ENCODE data around the gene EXOC6B. TPM values are rescaled to one million over a fixed set of nuclear protein-coding genes. Genes with fewer than 3 reads are reported as not detected.

The EXOC6B gene
- total and polyA plus RNA-seq, 9 of the 15 experiments (the other 6 are each of a cell fraction or from before 2014, with no cell fraction given) = 0.28 to 4.2 (median 2.0) TPM

GRCh38 chr2:72191441-72191840, 634.4 kb downstream of the EXOC6B start:
- Histone ChIP-seq H3K4me2 (ENCODE audit: insufficient read depth, low read length) (no peak overlapping the region), H3K9ac (ENCODE audit: insufficient read depth in 1 of 2, low read depth in 2 of 2, low read length in 2 of 2) (no peak overlapping the region), H3K79me2 (ENCODE audit: control insufficient read depth, insufficient read depth, low read length) (no peaks in the 10 kb centered on the region), H3K4me3 (no peak overlapping the region), H2AFZ (ENCODE audit: low read depth, low read length) (no peak overlapping the region), H3K9me1 (ENCODE audit: control insufficient read depth, insufficient read depth, low read length) (no peaks in the 10 kb centered on the region), H4K20me1 (replicated peaks; ENCODE audit: control insufficient read depth, insufficient read depth, low read length) (no peaks in the 10 kb centered on the region), H3K9me3 (replicated peaks; ENCODE audit: control insufficient read depth, insufficient read depth, low read depth, low read length) (no peaks in the 10 kb centered on the region), H3K27me3 (ENCODE audit: control insufficient read depth in 2 of 2, insufficient read depth in 2 of 2, low read length in 2 of 2) (no peaks in the 10 kb centered on the region), H3K4me1 (replicated peaks in 1 of 2; ENCODE audit: control insufficient read depth in 2 of 2, insufficient read depth in 2 of 2, low read length in 2 of 2) (no peaks in the 10 kb centered on the region), H3K36me3 (ENCODE audit: control insufficient read depth, insufficient read depth, low read length) (no peaks in the 10 kb centered on the region), H3K27ac (ENCODE audit: extremely low read depth, low read depth, low read length) (no peak overlapping the region)
- DNase-seq (ENCODE audit: extremely low read depth in 1 of 4, low spot score in 3 of 4) (no peak), ATAC-seq (no peak), FAIRE-seq (no peak)
- in situ Hi-C loops (cut with MboI) = no loop called here
- 0% methylated on average over 1 of the region's 1 CpG for WGBS (ENCODE audit: insufficient coverage, low coverage, missing lambda C conversion rate)
- CTCF ChIA-PET (ENCODE audit: low intra/inter-chr PET ratio) = no interaction called here
- BruUV-seq (replicated peaks) = no TSS peak
- TF ChIP-seq ZNF146 (CRISPR knock-in tag; IDR thresholded peaks at IDR 0.05; ENCODE audit: unreplicated experiment) (no peak), ZEB2 (IDR thresholded peaks at IDR 0.05) (no peak), NRF1 (conservative IDR thresholded peaks at IDR 0.05 in 1 of 2, IDR thresholded peaks at IDR 0.05 in 1 of 2) (no peak)
- intact Hi-C loops (cut with micrococcal nuclease) = no loop called here
- POLR2A ChIA-PET = no interaction called here

- DNase-seq (ENCODE audit: extremely low read depth in 1 of 4, low spot score in 3 of 4) (no peak), ATAC-seq (no peak), FAIRE-seq (no peak)
- H3K4me3 ChIP-seq = no peak overlapping the region
- no peaks in the 10 kb centered on the region for H4K20me1 ChIP-seq (replicated peaks; ENCODE audit: control insufficient read depth, insufficient read depth, low read length)
- no peaks in the 10 kb centered on the region for H3K9me3 ChIP-seq (replicated peaks; ENCODE audit: control insufficient read depth, insufficient read depth, low read depth, low read length)
- intact Hi-C loops (cut with micrococcal nuclease) = no loop called here
- H3K4me1 ChIP-seq (replicated peaks in 1 of 2; ENCODE audit: control insufficient read depth in 2 of 2, insufficient read depth in 2 of 2, low read length in 2 of 2) = no peaks in the 10 kb centered on the region
- H2AFZ ChIP-seq (ENCODE audit: low read depth, low read length) = no peak overlapping the region
- in situ Hi-C loops (cut with MboI) = no loop called here
- no peak overlapping the region for H3K4me2 ChIP-seq (ENCODE audit: insufficient read depth, low read length)
- TF ChIP-seq BRF1 (IDR thresholded peaks at IDR 0.05; ENCODE audit: borderline replicate concordance, extremely low read depth, insufficient read length) = no peak
- CTCF ChIA-PET (ENCODE audit: low intra/inter-chr PET ratio) = no interaction called here
- 0% methylated on average over 1 of the region's 1 CpG for whole genome bisulfite sequencing (ENCODE audit: insufficient coverage, low coverage, missing lambda C conversion rate)
- BruUV-seq (replicated peaks) = no TSS peak
- H3K27ac ChIP-seq (ENCODE audit: extremely low read depth, low read depth, low read length) = no peak overlapping the region
- H3K9me1 ChIP-seq (ENCODE audit: control insufficient read depth, insufficient read depth, low read length) = no peaks in the 10 kb centered on the region
- H3K9ac ChIP-seq (ENCODE audit: insufficient read depth in 1 of 2, low read depth in 2 of 2, low read length in 2 of 2) = no peak overlapping the region
- H3K36me3 ChIP-seq (ENCODE audit: control insufficient read depth, insufficient read depth, low read length) = no peaks in the 10 kb centered on the region
- no peaks in the 10 kb centered on the region for H3K27me3 ChIP-seq (ENCODE audit: control insufficient read depth in 2 of 2, insufficient read depth in 2 of 2, low read length in 2 of 2)
- H3K79me2 ChIP-seq (ENCODE audit: control insufficient read depth, insufficient read depth, low read length) = no peaks in the 10 kb centered on the region
- POLR2A ChIA-PET = interaction anchor here (0.5 kb wide), 1 partner anchor 452 kb away, joined by 3 read pairs; no protein-coding TSS in a partner anchor
Observed at GRCh38 chr2:72185206-72185605, 640.6 kb downstream of the EXOC6B start.

Measured in K562 (cell line).